ENCODE data around the gene TBC1D1.

The TBC1D1 gene

GRCh38 chr4:38015886-38016515, 125.1 kb downstream of the TBC1D1 start:
- TF ChIP-seq EZH2 (optimal IDR thresholded peaks at IDR 0.05; ENCODE audit: low read depth, low read length) (no peak), EZH2phosphoT487 (IDR thresholded peaks at IDR 0.05; ENCODE audit: low read length) (no peak)
- TF ChIP-seq, protein P1, sequence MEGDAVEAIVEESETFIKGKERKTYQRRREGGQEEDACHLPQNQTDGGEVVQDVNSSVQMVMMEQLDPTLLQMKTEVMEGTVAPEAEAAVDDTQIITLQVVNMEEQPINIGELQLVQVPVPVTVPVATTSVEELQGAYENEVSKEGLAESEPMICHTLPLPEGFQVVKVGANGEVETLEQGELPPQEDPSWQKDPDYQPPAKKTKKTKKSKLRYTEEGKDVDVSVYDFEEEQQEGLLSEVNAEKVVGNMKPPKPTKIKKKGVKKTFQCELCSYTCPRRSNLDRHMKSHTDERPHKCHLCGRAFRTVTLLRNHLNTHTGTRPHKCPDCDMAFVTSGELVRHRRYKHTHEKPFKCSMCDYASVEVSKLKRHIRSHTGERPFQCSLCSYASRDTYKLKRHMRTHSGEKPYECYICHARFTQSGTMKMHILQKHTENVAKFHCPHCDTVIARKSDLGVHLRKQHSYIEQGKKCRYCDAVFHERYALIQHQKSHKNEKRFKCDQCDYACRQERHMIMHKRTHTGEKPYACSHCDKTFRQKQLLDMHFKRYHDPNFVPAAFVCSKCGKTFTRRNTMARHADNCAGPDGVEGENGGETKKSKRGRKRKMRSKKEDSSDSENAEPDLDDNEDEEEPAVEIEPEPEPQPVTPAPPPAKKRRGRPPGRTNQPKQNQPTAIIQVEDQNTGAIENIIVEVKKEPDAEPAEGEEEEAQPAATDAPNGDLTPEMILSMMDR (IDR thresholded peaks at IDR 0.05; ENCODE audit: low read length), result no peak
- peaks cover 7% of the 10 kb centered on the region; the same call in 1 of the 2 replicates for H3K79me2 ChIP-seq (ENCODE audit: low read length)
- H3K4me1 ChIP-seq (ENCODE audit: low read length), result no peaks in the 10 kb centered on the region

DNA sequence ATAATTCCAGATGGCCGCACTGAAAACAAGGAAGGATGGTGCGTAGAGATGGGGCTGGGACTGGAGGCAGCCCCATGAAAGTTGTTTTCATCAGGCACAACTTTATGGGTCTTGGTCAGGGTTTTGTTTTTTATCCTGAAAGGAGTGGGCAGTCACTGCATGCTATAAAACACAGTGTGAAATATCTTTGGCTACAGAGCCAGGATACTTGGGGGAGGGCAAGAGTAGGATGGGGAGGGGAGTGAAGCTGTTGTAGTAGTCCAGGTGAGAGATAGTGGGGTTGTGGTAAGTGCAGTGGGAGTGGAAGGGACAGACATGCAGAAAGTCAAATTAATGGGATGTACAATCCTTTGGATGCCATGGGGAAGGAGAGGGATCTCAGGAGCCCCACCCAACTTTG, 125.8 kb downstream of the TBC1D1 start:
- DNase-seq, result no peak
- no peak overlapping the region for H3K9ac ChIP-seq (ENCODE audit: low read length)
- no peaks in the 10 kb centered on the region for H3K27me3 ChIP-seq (replicated peaks; ENCODE audit: insufficient read depth, low read length)
- H3K27ac ChIP-seq (ENCODE audit: low read length), result no peak overlapping the region
- H3K4me3 ChIP-seq (ENCODE audit: low read length), result no peak overlapping the region
- no peaks in the 10 kb centered on the region for H3K4me1 ChIP-seq (ENCODE audit: low read length)
- H3K9me2 ChIP-seq (replicated peaks; ENCODE audit: insufficient read depth, low read length), result no peaks in the 10 kb centered on the region
- peaks cover 7% of the 10 kb centered on the region; the same call in 1 of the 2 replicates for H3K79me2 ChIP-seq (ENCODE audit: low read length)
- TF ChIP-seq EZH2 (optimal IDR thresholded peaks at IDR 0.05; ENCODE audit: low read depth, low read length) (no peak), EZH2phosphoT487 (IDR thresholded peaks at IDR 0.05; ENCODE audit: low read length) (no peak)
- TF ChIP-seq, protein P1 (IDR thresholded peaks at IDR 0.05; ENCODE audit: low read length), result no peak
- H3K4me2 ChIP-seq (ENCODE audit: low read depth, low read length), result no peak overlapping the region
- no peaks in the 10 kb centered on the region for H4K20me1 ChIP-seq (ENCODE audit: insufficient read depth, low read length)
- H3K9me3 ChIP-seq (replicated peaks; ENCODE audit: insufficient read depth, low read length), result no peaks in the 10 kb centered on the region
- no peaks in the 10 kb centered on the region for H3K36me3 ChIP-seq (replicated peaks; ENCODE audit: insufficient read depth, low read length)
- no peak overlapping the region for H2AFZ ChIP-seq (ENCODE audit: low read length)
- H3F3A ChIP-seq (ENCODE audit: insufficient read depth, low read length), result no peaks in the 10 kb centered on the region

More at GRCh38 chr4:38015886-38016515, 125.1 kb downstream of the TBC1D1 start:
- Histone ChIP-seq H3F3A (ENCODE audit: insufficient read depth, low read length) (no peaks in the 10 kb centered on the region), H3K9ac (ENCODE audit: low read length) (no peak overlapping the region), H2AFZ (ENCODE audit: low read length) (no peak overlapping the region), H3K4me2 (ENCODE audit: low read depth, low read length) (no peak overlapping the region), H3K27ac (ENCODE audit: low read length) (no peak overlapping the region), H3K9me2 (replicated peaks; ENCODE audit: insufficient read depth, low read length) (no peaks in the 10 kb centered on the region), H3K27me3 (replicated peaks; ENCODE audit: insufficient read depth, low read length) (no peaks in the 10 kb centered on the region), H3K36me3 (replicated peaks; ENCODE audit: insufficient read depth, low read length) (no peaks in the 10 kb centered on the region), H4K20me1 (ENCODE audit: insufficient read depth, low read length) (no peaks in the 10 kb centered on the region), H3K9me3 (replicated peaks; ENCODE audit: insufficient read depth, low read length) (no peaks in the 10 kb centered on the region), H3K4me3 (ENCODE audit: low read length) (no peak overlapping the region)
- DNase-seq, result no peak

DNA sequence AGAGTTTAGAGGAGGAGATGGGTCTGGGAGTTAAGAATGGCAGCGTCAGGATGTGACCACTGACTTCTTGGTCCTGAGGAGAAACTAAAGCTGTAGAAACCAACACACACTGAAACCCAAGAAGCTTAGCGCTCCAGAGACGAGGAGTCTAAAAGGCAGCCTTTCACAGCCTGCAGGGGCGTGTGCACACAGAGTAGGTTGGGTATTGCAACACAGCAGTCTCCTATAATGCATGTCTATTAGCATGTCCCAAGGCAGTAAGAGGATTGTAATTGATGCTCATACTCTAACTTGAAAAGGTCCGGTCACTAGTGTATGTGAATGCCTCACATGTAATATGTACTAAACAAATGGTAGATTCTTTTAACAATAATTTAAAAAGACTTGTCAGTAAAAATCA, 126.7 kb downstream of the TBC1D1 start:
- Histone ChIP-seq H3K4me1 (ENCODE audit: low read length) (peaks cover 4% of the 10 kb centered on the region; the same call in 1 of the 2 replicates), H3K9me3 (replicated peaks; ENCODE audit: insufficient read depth, low read length) (no peaks in the 10 kb centered on the region), H3K9ac (ENCODE audit: low read length) (no peak overlapping the region), H3K27ac (ENCODE audit: low read length) (no peak overlapping the region), H3F3A (ENCODE audit: insufficient read depth, low read length) (no peaks in the 10 kb centered on the region), H3K27me3 (replicated peaks; ENCODE audit: insufficient read depth, low read length) (no peaks in the 10 kb centered on the region), H3K4me2 (ENCODE audit: low read depth, low read length) (no peak overlapping the region), H4K20me1 (ENCODE audit: insufficient read depth, low read length) (no peaks in the 10 kb centered on the region), H3K9me2 (replicated peaks; ENCODE audit: insufficient read depth, low read length) (no peaks in the 10 kb centered on the region), H3K79me2 (ENCODE audit: low read length) (no peaks in the 10 kb centered on the region), H3K36me3 (replicated peaks; ENCODE audit: insufficient read depth, low read length) (no peaks in the 10 kb centered on the region), H2AFZ (ENCODE audit: low read length) (no peak overlapping the region), H3K4me3 (ENCODE audit: low read length) (no peak overlapping the region)
- TF ChIP-seq EZH2phosphoT487 (IDR thresholded peaks at IDR 0.05; ENCODE audit: low read length), result no peak
- no peak for TF ChIP-seq EZH2 (optimal IDR thresholded peaks at IDR 0.05; ENCODE audit: low read depth, low read length)
- TF ChIP-seq, protein P1 (IDR thresholded peaks at IDR 0.05; ENCODE audit: low read length), result no peak
- no peak for DNase-seq

Data from MM.1S (cell line).